Activated T-helper 17 cell treated with anti-CD3 and anti-CD28 coated beads, Interleukin-2, amount 50 U/mL, for 72 hours (primary cell): Measurements from ENCODE around the gene KLHL29. TPM values are rescaled to one million over a fixed set of nuclear protein-coding genes. Genes with fewer than 3 reads are reported as not detected.

Experiments used
- ATAC-seq: fragments of 150-1000 bp; cut with Tn5 transposase; replicated peaks from 2 replicates; pipeline ENCODE4 v1.10.0; 2021; ENCODE audit warnings: mild to moderate bottlenecking, moderate library complexity
- H3K27ac Mint-ChIP-seq: one replicate; pipeline ENCODE4 v1.8.0; 2022; ENCODE audit warnings: mixed read lengths
- H3K27me3 Mint-ChIP-seq: one replicate; pipeline ENCODE4 v1.8.0; 2022; ENCODE audit warnings: mixed read lengths
- H3K36me3 Mint-ChIP-seq: one replicate; pipeline ENCODE4 v1.8.0; 2022; ENCODE audit warnings: low read depth, mild to moderate bottlenecking, mixed read lengths
- H3K4me1 Mint-ChIP-seq: one replicate; pipeline ENCODE4 v1.8.0; 2022; ENCODE audit warnings: mixed read lengths
- H3K4me3 Mint-ChIP-seq: one replicate; pipeline ENCODE4 v1.8.0; 2022; ENCODE audit warnings: mild to moderate bottlenecking, mixed read lengths
- H3K9me3 Mint-ChIP-seq: one replicate; pipeline ENCODE4 v1.8.0; 2022; ENCODE audit warnings: mixed read lengths
- total RNA-seq, 2 donors: library from RNA; stranded (reverse); gene quantifications; one replicate each; pipeline ENCODE4 v1.2.3, GENCODE V29; 2022

Gene KLHL29
- total RNA-seq, 2 donors from 2014 or later = 0.26 to 0.56 TPM

DNA sequence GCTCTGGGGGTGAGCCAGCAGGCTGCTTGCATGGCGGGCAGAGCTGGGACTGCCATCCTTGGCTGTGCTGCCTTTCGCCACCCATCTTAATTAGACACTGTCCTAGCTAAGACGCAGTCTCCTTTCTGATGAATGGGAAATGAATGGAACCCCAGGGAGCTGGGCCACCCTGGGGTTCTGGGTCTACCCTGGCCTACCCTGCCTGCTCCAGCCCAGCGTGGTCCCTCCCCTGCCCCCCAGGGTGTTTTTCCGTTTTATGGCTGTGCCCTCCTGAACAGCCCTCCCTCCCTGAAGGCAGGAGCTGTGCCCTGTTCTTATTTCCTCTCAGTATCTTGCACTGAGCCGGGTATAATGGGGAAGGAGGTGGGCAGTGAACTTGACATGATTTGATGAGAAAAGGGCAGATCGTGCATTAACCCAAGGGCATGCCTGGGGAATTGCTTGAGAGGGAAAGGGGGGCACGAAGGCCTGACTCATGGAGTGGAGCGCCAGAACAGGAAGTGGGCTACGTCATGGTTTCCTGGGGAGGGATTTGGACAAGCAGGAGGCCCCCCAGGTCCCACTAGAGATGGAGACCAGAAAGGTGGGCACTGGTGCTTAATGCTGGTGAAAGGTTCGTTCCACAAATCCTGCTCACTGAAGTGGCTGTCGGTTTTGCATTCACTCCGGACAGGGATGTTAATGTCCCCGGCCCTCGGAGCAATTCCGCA lies 165.0 kb downstream of the KLHL29 start:
- H3K4me3 Mint-ChIP-seq = no peak overlapping the region
- no peaks in the 10 kb centered on the region for H3K27me3 Mint-ChIP-seq
- H3K36me3 Mint-ChIP-seq = no peaks in the 10 kb centered on the region
- H3K9me3 Mint-ChIP-seq = no peaks in the 10 kb centered on the region
- H3K27ac Mint-ChIP-seq = no peak overlapping the region
- no peaks in the 10 kb centered on the region for H3K4me1 Mint-ChIP-seq
- ATAC-seq = no peak

DNA sequence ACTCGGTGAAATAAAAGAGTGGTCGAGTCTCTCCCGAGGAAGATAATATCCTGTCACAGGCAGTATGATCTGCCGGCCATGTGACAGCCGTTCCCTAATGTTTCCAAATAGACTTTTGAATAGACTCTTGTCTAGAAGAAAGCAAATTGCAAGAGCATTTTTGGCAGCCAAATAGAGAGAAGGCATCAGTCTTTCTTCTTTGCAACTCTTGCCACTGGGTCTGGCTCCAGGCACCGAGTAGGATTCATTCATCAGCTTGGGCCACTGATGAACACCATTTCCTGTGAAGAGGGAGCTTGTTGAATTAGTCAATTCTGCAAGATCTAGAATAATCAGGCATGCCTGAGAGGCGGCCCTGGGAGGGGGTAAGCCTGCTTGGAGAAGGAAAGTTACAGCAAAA lies 165.6 kb downstream of the KLHL29 start:
- no peaks in the 10 kb centered on the region for H3K27me3 Mint-ChIP-seq
- H3K27ac Mint-ChIP-seq = no peak overlapping the region
- no peak overlapping the region for H3K4me3 Mint-ChIP-seq
- no peak for ATAC-seq
- no peaks in the 10 kb centered on the region for H3K4me1 Mint-ChIP-seq
- no peaks in the 10 kb centered on the region for H3K36me3 Mint-ChIP-seq
- no peaks in the 10 kb centered on the region for H3K9me3 Mint-ChIP-seq

DNA sequence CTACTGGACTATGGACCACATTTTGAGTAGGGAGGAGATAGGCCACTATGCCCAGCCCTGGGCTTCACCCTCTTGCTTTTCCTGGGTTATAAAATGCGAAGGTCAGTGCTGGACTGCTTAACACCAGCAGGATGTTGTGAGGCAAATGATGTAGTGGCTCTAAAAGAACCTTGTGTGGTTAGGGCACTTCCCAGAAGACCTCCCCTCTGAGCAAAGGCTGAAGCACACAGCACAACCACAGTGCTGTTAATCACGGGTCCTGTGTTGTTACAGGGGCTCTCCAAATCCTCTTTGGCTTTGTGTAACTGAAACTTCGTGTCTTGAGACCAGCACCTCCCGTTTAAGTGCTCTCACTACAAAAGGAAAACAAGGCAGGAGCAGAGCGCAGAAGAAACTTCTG lies 166.9 kb downstream of the KLHL29 start:
- no peak for ATAC-seq
- Mint-ChIP-seq H3K9me3 (no peaks in the 10 kb centered on the region), H3K4me1 (no peaks in the 10 kb centered on the region), H3K4me3 (no peak overlapping the region), H3K36me3 (no peaks in the 10 kb centered on the region), H3K27me3 (no peaks in the 10 kb centered on the region), H3K27ac (no peak overlapping the region)

DNA sequence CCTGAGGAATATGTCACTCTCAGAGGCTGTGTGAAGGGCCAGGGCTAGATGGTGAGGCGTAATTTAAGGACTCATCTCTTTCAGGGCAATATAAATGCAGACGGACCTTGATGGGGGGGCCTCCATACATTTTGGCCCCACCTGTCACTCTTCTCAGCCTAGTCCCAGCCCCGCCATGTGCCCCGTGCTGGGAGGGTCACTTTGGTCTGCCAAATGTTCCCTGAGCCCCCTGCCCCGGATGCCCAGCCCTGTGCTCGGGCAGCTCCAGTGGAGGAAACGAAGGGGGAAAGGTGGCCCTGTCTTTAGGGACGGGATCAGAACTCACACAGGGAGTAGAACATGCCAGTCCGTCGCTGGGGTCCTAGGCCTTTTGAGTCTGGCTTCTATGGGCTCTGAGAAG lies 168.6 kb downstream of the KLHL29 start:
- no peak overlapping the region for H3K27ac Mint-ChIP-seq
- H3K4me1 Mint-ChIP-seq = no peaks in the 10 kb centered on the region
- no peaks in the 10 kb centered on the region for H3K9me3 Mint-ChIP-seq
- no peak overlapping the region for H3K4me3 Mint-ChIP-seq
- no peaks in the 10 kb centered on the region for H3K36me3 Mint-ChIP-seq
- no peaks in the 10 kb centered on the region for H3K27me3 Mint-ChIP-seq
- no peak for ATAC-seq

DNA sequence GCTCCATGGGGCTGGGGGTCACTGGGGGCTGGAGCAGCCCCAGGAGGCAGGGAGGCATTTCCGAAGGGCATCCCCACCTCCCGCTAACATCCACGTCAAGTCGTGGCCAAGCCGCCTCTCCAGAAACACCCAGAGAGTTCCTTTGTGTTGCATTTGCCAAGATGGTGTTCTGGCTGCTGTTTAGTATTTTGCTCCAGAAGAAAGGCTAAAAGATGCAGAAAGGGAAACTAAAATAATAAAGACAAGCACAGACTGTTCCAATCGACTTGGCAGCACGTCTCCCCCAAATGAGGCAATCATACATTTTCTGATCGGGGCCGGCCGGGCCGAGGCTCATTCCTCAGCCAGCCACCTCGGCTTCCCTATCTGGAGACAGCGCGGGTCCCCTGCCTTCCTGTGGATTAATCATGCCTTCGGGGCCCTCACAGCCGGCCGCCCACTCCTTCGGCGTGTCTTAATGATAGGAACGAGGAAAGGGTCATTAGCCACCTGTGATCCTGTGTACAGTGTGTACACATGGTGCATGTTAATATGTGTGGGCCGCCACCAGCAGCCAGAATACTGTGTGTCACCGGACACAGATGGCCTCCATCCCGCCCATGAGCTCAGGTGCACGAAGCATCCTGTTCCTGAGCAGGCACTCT lies 169.2 kb downstream of the KLHL29 start:
- no peaks in the 10 kb centered on the region for H3K27me3 Mint-ChIP-seq
- no peaks in the 10 kb centered on the region for H3K36me3 Mint-ChIP-seq
- no peaks in the 10 kb centered on the region for H3K9me3 Mint-ChIP-seq
- no peak for ATAC-seq
- no peaks in the 10 kb centered on the region for H3K4me1 Mint-ChIP-seq
- no peak overlapping the region for H3K27ac Mint-ChIP-seq
- no peak overlapping the region for H3K4me3 Mint-ChIP-seq

DNA sequence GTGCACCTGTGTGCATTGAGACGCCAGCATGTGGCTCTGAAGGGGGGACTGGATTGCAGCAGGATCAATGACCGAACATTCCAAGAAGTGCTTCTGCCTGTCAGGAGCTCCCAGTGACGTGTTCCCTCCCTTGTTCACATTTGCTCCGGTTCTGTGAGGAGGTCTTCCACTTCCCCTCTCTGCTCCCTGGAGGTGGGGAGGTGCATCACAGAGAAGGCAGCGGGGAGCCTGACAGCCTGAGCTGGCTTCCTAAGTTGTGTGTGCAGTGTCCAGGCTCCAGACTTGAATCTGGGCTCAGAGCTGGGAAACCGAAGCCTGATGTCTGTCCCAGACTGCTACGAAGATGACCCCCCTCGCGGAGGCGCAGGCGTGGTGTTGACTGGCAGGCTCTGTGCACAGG lies 171.0 kb downstream of the KLHL29 start:
- no peaks in the 10 kb centered on the region for H3K36me3 Mint-ChIP-seq
- H3K9me3 Mint-ChIP-seq = no peaks in the 10 kb centered on the region
- H3K4me3 Mint-ChIP-seq = no peak overlapping the region
- H3K27me3 Mint-ChIP-seq = no peaks in the 10 kb centered on the region
- H3K27ac Mint-ChIP-seq = no peak overlapping the region
- ATAC-seq = no peak
- H3K4me1 Mint-ChIP-seq = no peaks in the 10 kb centered on the region

DNA sequence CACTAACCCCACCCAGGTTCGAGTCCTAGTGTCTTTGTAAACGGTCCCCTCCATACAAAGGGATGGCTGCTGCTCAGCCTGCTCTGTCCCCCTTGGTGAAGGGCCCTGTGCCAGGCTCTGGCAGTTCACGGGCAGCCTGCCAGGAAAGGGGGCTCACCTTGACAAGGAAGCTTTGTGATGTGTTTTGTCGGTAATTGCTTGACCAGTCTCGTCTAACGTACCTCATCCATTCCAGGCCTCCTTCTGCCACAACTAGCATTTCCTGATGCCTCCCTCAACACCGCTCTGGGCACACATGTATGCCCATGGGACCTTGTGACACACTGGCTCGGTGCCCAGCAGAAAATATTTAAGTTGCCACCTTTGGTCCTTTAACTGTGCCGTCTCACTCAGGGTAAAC lies 171.9 kb downstream of the KLHL29 start:
- no peak for ATAC-seq
- Mint-ChIP-seq H3K4me1 (no peaks in the 10 kb centered on the region), H3K36me3 (no peaks in the 10 kb centered on the region), H3K27me3 (no peaks in the 10 kb centered on the region), H3K9me3 (no peaks in the 10 kb centered on the region), H3K4me3 (no peak overlapping the region), H3K27ac (no peak overlapping the region)

DNA sequence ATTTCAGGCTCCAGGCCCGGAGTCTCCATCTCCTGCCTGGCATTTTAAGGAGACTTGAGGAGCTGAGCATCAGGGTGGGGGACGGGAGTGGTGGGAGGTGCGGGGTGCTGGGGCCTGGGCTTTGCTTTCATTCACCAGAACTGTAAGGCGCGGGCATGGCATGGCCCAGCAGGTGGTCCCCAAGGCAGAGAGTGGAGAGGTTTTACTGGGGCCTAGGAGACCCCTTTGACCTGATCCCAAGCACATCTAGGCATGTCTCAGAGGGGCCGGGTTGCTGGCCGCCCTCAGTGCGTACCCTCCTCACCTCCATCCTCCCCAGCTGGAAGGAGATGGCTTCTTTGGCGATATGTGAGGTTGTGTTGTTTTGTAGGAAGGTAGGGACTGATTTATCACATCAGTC lies 172.5 kb downstream of the KLHL29 start:
- no peaks in the 10 kb centered on the region for H3K36me3 Mint-ChIP-seq

DNA sequence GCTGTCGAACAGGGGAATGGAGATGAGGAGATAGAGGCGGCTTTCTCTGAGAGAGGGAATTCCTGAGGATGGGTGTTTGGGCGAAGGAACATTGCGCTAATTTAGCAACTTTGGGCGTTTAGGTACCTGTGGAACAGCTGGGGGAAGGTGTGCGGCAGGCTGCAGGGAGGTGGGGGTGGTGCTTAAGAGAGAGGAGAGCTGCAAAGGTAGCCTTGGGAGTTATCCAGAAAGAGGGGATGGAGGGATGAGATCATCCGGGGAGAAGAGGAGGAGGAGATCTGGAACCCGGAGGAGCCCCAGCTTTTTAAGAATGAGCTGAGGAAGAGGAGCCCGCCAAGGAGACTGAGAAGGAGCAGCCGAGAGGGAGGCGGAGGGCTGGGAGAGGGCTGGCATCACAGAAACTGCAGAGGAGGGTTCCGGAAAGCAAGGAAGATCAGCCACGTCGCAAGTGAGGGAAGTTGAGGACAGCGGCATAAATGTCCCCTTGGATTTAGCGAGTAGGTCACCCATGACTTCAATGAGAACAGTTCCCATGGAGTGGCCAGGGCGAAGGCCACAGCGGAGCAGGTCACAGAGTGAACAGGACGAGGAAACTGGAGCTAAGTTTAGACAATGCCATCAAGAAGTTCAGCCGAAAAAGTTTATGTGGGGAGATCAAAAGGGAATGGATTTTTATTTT lies 174.7 kb downstream of the KLHL29 start:
- no peak for ATAC-seq
- H3K36me3 Mint-ChIP-seq = no peaks in the 10 kb centered on the region
- no peaks in the 10 kb centered on the region for H3K4me1 Mint-ChIP-seq
- no peak overlapping the region for H3K4me3 Mint-ChIP-seq
- H3K27ac Mint-ChIP-seq = no peak overlapping the region
- H3K27me3 Mint-ChIP-seq = no peaks in the 10 kb centered on the region
- no peaks in the 10 kb centered on the region for H3K9me3 Mint-ChIP-seq

More for the DNA sequence above, 172.5 kb downstream of the KLHL29 start:
- no peak for ATAC-seq
- no peak overlapping the region for H3K27ac Mint-ChIP-seq
- H3K4me3 Mint-ChIP-seq = no peak overlapping the region
- no peaks in the 10 kb centered on the region for H3K27me3 Mint-ChIP-seq
- no peaks in the 10 kb centered on the region for H3K9me3 Mint-ChIP-seq
- no peaks in the 10 kb centered on the region for H3K4me1 Mint-ChIP-seq

DNA sequence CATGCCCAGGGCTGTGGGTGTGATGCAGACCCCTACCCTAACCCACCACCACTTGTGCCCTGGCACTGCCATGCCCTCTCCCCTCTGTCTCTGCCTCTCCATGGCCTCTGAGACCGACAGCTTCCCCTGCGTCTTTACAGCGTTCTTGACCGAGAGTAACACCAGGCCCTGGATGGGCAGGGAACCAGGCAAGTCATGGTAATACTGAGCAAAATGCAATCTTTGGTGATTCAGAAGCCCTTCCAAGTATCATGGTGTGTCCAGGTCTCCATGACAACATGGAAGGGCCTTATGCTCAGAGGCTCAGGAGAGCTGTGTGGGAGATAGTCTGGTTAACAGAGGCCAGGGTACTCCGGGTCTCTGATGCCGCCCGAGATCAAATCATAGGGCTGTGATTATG lies 176.1 kb downstream of the KLHL29 start:
- no peaks in the 10 kb centered on the region for H3K36me3 Mint-ChIP-seq
- H3K4me1 Mint-ChIP-seq = no peaks in the 10 kb centered on the region
- no peaks in the 10 kb centered on the region for H3K27me3 Mint-ChIP-seq
- no peak overlapping the region for H3K4me3 Mint-ChIP-seq
- no peak overlapping the region for H3K27ac Mint-ChIP-seq
- ATAC-seq = no peak
- no peaks in the 10 kb centered on the region for H3K9me3 Mint-ChIP-seq

DNA sequence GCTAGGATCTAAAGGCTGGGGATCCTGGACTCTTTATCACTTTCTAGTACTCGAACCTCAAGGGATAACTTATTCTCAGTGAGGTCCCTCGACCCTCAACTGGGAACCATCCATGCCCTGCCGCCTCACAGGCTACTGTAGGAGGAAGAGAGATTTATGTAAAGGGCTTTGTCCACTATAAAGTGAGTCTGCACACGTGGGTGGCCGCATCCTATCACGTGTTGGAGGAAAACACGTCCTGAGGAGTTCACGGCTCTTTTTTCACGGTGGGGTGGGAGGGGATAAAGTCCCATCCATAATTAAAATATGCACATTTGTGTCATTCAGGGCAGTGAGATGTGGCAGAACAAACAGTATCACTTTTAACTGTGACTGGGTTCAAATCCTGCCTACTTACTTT lies 176.6 kb downstream of the KLHL29 start:
- Mint-ChIP-seq H3K27me3 (no peaks in the 10 kb centered on the region), H3K9me3 (no peaks in the 10 kb centered on the region), H3K27ac (no peak overlapping the region), H3K36me3 (no peaks in the 10 kb centered on the region), H3K4me3 (no peak overlapping the region), H3K4me1 (no peaks in the 10 kb centered on the region)
- ATAC-seq = no peak

DNA sequence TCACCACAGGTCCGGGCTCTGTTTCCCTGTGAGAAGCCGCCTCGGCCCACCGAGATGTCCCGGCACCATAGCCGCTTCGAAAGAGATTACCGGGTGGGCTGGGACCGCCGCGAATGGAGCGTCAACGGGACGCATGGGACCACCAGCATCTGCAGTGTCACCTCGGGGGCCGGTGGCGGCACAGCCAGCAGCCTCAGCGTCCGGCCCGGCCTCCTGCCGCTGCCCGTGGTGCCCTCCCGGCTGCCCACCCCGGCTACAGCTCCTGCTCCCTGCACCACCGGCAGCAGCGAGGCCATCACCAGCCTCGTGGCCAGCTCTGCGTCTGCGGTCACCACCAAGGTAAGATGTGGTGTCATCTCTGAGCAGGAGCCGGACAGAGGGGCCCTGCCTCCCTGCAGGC lies 177.2 kb downstream of the KLHL29 start:
- Mint-ChIP-seq H3K9me3 (no peaks in the 10 kb centered on the region), H3K4me1 (no peaks in the 10 kb centered on the region), H3K27ac (no peak overlapping the region), H3K36me3 (no peaks in the 10 kb centered on the region), H3K4me3 (no peak overlapping the region), H3K27me3 (no peaks in the 10 kb centered on the region)
- no peak for ATAC-seq

DNA sequence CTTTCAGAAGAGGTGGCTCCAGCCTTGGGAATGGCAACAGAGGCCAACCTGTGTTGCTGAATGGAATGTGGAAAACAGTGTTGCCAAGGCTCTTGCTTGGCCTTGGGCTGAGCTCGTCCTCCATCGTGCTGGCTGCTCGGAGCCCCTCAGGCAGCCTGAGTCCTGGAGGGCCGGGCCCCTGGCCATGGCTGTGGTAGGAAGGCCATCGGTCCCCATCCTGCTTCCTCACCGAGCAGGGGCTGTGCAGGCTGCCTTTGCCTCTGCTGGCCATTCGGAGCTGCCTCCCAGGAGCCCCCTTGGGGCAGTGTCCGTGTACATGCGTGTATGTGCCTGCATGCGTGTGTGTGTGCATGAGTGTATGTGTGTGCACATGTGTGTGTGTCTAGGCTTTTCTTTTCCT lies 178.2 kb downstream of the KLHL29 start:
- ATAC-seq = no peak
- Mint-ChIP-seq H3K36me3 (no peaks in the 10 kb centered on the region), H3K4me1 (no peaks in the 10 kb centered on the region), H3K27me3 (no peaks in the 10 kb centered on the region), H3K27ac (no peak overlapping the region), H3K9me3 (no peaks in the 10 kb centered on the region), H3K4me3 (no peak overlapping the region)

DNA sequence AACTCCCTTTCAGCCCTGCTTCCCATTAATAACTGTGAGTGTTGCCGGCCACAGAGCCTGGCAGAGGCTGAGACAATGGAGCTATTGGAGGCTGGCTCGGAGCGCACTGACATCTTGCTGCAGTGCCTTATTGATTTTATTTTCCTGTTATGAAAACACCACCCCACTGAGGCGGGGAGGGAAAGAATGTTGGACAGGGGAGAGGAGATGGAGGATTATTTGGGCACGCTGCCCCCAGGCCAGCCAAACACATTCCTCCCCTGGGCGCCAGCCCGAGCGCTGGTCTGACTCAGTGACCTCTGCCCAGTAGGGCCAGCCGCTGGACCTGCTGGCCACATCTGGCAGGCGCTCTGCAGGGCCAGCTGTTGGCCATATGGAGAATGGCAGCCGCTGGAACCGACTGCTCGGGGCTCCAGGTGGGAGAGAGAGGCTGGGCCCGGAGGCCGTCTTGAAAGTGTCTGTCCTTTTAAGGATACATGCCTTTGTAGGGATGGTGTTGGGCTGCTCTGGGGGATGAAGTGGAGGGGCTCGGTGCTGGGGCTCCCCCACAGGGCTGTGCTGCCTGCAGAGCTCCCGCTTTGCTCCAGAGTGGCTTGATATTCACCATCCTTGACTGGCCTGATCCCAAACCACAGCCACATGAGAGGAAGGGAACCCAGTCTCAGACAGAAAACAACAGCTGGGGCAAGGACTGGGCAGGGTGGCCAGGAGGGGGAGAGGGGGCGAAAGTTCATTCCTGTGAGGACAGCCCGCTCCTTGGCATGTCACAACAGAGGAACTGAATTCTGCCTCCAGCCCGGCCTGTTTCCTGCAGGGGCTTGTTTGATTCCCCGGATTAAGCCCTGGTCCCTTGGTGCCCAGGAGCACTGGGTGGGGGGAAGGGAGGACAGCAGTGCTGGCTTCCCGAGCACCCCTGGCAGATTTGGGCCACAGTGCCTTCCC lies 179.0 kb downstream of the KLHL29 start:
- H3K36me3 Mint-ChIP-seq = no peaks in the 10 kb centered on the region
- no peaks in the 10 kb centered on the region for H3K9me3 Mint-ChIP-seq
- no peak for ATAC-seq
- no peaks in the 10 kb centered on the region for H3K27me3 Mint-ChIP-seq
- H3K27ac Mint-ChIP-seq = no peak overlapping the region
- no peak overlapping the region for H3K4me3 Mint-ChIP-seq
- H3K4me1 Mint-ChIP-seq = no peaks in the 10 kb centered on the region
